Measurements from ENCODE around the gene SLC23A1.
"Not testable (repeated sequence)": the region's sequence is repeated elsewhere in the genome, so short reads cannot be mapped to it uniquely, and the experiment has no call there.

Gene SLC23A1

GRCh38 chr5:139389701-139390638 lies 6.9 kb upstream of the SLC23A1 start, which contains the start of gene MZB1:
Gene MZB1 (minus strand): TSS chr5:139389913. CDS start chr5:139389856, 57 bp downstream.
- H3K4me3 Mint-ChIP-seq, result peak within 1 kb of the TSS; percentile 98
- peaks cover 54% of the 10 kb centered on the region for H3K4me1 Mint-ChIP-seq (ENCODE audit: low read depth)
- no peaks in the 10 kb centered on the region for H3K9me3 Mint-ChIP-seq
- H3K27ac Mint-ChIP-seq, result peak within 1 kb of the TSS; percentile 100
- H3K36me3 Mint-ChIP-seq (ENCODE audit: low read depth), result peaks cover 16% of the 10 kb centered on the region
- H3K27me3 Mint-ChIP-seq (ENCODE audit: low read depth), result no peaks in the 10 kb centered on the region

DNA sequence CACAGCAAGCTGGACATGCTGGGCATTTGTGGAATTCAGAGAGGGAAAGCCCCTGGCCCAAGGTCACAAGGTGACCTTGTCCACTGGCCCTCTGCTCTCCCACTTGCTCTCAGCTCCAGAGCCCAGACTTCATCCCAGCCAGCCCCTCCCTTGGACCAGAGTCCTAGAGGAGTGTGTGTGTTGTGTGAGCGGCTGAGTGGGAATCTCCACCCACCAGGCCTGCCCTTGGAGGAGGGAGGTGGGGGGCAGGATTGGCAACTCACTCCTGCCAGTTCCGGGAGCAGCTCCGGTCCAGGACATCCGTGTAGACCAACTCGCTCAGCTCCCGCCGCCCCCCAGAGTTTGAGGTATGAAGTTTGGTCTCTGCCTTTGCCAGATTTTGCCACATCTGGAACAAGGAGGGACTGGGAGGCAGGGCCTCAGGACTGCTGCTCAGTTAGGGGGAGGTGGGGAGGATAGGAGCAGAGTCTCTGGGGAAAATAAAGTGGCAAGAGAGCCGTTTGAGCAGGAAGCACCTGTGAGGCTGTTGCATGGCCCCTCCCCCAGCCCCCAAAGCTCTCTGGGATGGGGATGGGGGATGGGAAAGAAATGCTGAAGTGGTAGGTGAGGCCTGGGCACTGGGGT lies 5.2 kb upstream of the SLC23A1 start:
- Mint-ChIP-seq H3K9me3 (no peaks in the 10 kb centered on the region), H3K27me3 (ENCODE audit: low read depth) (no peaks in the 10 kb centered on the region), H3K4me3 (peak overlapping the region; percentile 98), H3K4me1 (ENCODE audit: low read depth) (peaks cover 60% of the 10 kb centered on the region), H3K36me3 (ENCODE audit: low read depth) (peaks cover 16% of the 10 kb centered on the region), H3K27ac (peak overlapping the region; percentile 74)

DNA sequence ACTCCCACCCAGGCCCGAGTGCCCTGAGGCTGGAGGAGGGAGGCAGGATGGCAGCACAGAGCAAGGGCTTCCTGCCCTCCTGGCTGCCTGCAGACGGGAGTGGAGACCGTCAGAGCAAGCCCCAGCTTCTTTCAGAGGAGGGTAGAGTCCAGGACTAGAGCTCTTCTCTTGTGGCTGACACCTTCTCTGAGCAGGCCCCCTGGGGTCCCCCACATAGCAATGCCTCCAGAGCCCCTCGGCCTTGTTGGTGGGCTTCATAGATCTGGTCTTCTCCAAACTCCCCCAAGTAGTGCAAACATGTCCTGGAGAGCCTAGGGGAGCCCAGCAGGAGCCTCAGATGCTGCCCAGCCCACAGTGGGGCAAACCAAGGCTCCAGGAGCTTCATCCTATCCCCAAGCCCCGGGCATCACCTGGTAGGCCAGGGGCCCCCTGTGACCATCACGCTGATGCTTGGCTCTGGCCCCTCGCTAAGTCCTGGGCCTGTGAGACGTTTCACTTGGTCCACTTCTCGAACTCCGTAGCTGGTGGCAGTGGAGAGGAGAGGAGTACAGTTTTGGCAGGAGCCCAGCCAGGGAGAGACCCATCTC lies 4.6 kb upstream of the SLC23A1 start:
- Mint-ChIP-seq H3K27ac (peak overlapping the region; percentile 74), H3K9me3 (no peaks in the 10 kb centered on the region), H3K4me3 (peak overlapping the region; percentile 98), H3K4me1 (ENCODE audit: low read depth) (peaks cover 60% of the 10 kb centered on the region), H3K27me3 (ENCODE audit: low read depth) (no peaks in the 10 kb centered on the region), H3K36me3 (ENCODE audit: low read depth) (peaks cover 15% of the 10 kb centered on the region)

DNA sequence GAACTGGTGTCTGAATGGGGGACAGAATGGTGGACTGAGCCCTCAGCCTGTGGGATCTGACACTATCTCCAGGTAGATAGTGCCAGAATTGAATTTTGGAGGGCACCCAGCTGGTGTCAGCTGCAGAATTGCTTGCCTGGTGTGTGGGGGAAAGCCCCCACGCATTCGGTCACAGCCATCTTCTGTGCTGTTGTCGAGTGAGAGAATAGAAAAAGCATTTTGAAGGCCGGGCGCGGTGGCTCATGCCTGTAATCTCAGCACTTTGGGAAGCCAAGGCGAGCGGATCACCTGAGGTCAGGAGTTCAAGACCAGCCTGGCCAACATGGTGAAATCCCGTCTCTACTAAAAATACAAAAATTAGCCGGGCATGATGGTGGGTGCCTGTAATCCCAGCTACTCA lies 3.9 kb upstream of the SLC23A1 start:
- Mint-ChIP-seq H3K36me3 (ENCODE audit: low read depth) (peaks cover 14% of the 10 kb centered on the region), H3K27ac (peak overlapping the region; percentile 98), H3K4me1 (ENCODE audit: low read depth) (peaks cover 60% of the 10 kb centered on the region)
- not testable (repeated sequence) for H3K9me3 Mint-ChIP-seq; H3K27me3 Mint-ChIP-seq (ENCODE audit: low read depth); H3K4me3 Mint-ChIP-seq

GRCh38 chr5:139386050-139386438 lies 2.9 kb upstream of the SLC23A1 start:
- Mint-ChIP-seq H3K9me3 (no peaks in the 10 kb centered on the region), H3K36me3 (ENCODE audit: low read depth) (peaks cover 11% of the 10 kb centered on the region), H3K27ac (peak overlapping the region; percentile 98), H3K4me3 (no peak overlapping the region), H3K27me3 (ENCODE audit: low read depth) (no peaks in the 10 kb centered on the region), H3K4me1 (ENCODE audit: low read depth) (peaks cover 51% of the 10 kb centered on the region)

DNA sequence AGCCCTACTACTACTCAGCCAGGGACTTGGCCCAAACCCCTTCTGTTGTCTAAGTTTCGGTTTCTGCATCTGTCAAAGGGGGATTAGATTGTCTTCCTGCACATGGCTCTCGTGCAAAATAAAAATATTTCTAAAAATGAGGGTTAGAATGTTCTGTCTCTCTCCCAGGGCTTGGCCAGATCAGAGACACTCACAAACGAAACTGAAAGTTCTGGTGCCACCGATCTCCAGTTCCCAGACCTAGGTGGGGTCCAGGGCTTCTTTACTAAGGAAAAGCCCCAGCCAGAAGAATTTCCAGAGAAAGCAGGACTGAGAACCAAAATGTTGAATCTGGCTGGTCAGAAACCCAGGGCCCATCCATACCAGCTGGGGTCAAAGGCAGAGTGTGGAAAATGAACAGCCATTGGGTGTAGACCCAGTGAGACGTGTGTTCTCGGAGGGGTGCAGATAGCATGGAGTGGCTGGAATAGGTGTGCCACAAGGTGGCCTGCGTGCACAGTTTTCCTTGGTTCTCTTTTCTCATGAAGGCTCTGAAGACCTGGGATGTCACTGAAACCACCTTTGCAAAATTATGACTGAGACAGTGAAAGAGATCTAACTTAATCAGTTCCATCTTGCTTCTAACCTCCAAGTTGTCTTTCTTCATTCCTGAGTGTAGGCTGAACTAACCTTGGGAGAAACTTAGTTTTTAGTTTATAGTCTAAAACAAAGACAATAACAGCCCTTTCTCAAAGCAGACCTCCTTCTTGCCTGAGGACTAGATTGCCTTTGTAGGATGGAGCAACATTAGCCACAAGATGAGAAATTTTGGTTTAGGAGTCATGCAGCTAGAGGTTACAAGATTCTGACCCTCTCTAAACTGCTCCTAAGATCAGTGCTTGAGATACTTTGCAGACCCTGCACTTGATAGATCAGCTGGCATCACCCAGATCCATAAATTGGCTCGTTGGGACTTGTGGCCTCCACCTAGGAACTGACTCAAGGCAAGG lies 2.3 kb upstream of the SLC23A1 start:
- Mint-ChIP-seq H3K27me3 (ENCODE audit: low read depth) (no peaks in the 10 kb centered on the region), H3K9me3 (no peaks in the 10 kb centered on the region), H3K4me3 (peak overlapping the region; percentile 82), H3K4me1 (ENCODE audit: low read depth) (peaks cover 45% of the 10 kb centered on the region), H3K36me3 (ENCODE audit: low read depth) (peaks cover 8% of the 10 kb centered on the region), H3K27ac (peak overlapping the region; percentile 98)

DNA sequence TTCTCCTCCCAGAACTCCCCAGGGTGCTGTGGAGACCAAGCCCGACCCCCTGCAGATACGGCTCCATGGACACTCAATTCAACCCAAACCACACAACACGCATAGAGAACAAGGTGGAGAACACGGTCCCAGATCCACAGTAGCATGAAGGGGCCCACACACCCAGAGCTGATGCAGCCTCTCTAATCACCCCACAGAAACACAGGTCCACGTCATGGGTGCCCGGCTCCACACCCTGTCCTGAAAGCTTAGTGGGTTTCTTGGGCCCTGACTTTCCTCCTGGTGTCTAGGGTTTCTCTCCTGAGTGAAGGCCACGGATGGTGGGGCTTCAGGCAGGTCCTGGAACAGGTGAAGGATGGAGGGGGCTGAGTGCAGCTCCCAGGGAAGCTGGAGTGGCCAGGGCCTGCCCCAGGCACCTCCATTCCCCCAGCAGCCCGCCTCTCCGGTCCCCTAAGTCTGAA lies 1.5 kb upstream of the SLC23A1 start:
- H3K9me3 Mint-ChIP-seq, result no peaks in the 10 kb centered on the region
- H3K27me3 Mint-ChIP-seq (ENCODE audit: low read depth), result no peaks in the 10 kb centered on the region
- H3K4me1 Mint-ChIP-seq (ENCODE audit: low read depth), result peaks cover 38% of the 10 kb centered on the region
- peaks cover 7% of the 10 kb centered on the region for H3K36me3 Mint-ChIP-seq (ENCODE audit: low read depth)
- H3K4me3 Mint-ChIP-seq, result peak overlapping the region; percentile 82
- H3K27ac Mint-ChIP-seq, result peak overlapping the region; percentile 98

DNA sequence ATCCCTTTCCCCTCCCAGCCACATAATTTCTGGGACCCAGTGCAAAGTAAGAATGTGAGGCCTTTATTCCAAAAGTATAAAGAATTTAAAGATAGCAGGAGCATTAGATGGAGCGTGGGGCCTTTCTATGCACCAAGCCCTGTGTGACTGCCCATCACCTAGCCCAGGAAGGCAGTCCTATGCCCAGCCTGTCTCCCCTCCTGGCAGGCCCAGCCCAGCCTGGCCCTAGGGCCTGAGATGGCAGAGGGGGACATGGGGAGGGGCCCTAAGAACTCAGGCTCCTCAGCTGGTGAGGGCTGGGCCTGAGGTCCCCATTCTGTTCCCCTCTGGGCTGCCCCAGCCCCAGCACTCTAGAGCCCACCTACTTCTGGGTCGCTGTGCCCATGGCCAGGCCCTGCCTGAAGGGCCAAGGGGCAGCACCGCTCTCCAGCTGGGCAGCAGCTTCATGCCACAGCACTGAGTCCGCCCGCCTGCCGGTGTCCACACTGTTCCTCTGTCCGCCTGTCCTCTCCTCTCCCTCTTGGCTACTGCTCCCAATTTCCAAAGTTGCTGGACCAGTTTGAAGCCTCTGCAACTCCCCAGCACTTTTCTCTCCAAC lies 995 bp upstream of the SLC23A1 start:
- Mint-ChIP-seq H3K9me3 (no peaks in the 10 kb centered on the region), H3K36me3 (ENCODE audit: low read depth) (peaks cover 2% of the 10 kb centered on the region), H3K27me3 (ENCODE audit: low read depth) (no peaks in the 10 kb centered on the region), H3K4me1 (ENCODE audit: low read depth) (peaks cover 35% of the 10 kb centered on the region), H3K4me3 (peak overlapping the region; percentile 82), H3K27ac (peak overlapping the region; percentile 98)

GRCh38 chr5:139382807-139383206 lies 290 bp downstream of the SLC23A1 start:
- no peaks in the 10 kb centered on the region for H3K27me3 Mint-ChIP-seq (ENCODE audit: low read depth)
- no peak overlapping the region for H3K27ac Mint-ChIP-seq
- H3K9me3 Mint-ChIP-seq, result no peaks in the 10 kb centered on the region
- peaks cover 32% of the 10 kb centered on the region for H3K4me1 Mint-ChIP-seq (ENCODE audit: low read depth)
- H3K4me3 Mint-ChIP-seq, result no peak overlapping the region
- peaks cover 2% of the 10 kb centered on the region for H3K36me3 Mint-ChIP-seq (ENCODE audit: low read depth)

DNA sequence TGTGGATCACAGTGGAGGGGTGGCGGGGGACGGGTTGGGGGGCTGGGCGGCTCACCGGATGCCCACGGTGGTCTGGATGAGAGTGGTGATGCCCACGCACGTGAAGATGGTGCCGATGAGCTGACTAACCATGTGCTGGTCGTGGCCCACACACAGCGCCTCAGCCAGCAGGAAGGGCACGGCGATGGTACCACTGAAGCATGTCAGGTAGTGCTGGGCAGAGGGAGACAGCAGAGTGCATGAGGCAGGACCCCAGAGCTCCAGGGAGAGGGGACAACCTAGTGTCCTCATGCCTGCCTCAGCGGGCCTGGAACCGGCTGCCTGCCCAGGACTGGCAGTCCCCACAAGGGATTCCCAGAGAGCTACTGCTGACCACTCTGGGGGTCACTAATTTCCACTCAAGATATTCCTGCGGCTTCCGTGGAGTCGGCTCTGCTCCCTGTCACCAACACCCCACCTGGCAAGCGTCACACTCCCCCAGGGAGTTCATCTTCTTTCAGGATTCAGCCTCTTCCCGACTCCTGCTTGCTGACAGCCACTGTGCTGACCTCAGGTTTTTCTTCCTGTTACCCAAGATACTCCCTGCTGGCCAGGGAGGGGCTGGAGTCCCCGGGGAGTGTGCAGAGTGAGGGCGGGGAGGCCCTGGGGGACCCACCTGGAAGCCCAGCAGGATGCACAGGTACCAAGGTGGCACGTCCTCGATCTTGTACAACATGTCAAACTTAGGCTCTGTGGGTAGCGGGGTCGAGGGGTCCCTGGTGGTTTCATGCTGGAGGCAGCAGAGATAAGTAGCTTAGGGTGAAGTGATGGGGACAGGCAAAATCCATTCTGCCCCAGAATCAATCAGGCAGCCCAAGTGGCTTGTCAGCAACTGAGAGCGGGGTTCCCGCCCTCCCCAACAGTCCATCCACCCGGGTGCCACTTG lies 998 bp downstream of the SLC23A1 start:
- Mint-ChIP-seq H3K4me1 (ENCODE audit: low read depth) (peaks cover 31% of the 10 kb centered on the region), H3K4me3 (no peak overlapping the region), H3K27ac (no peak overlapping the region), H3K27me3 (ENCODE audit: low read depth) (no peaks in the 10 kb centered on the region), H3K9me3 (no peaks in the 10 kb centered on the region), H3K36me3 (ENCODE audit: low read depth) (peaks cover 5% of the 10 kb centered on the region)

- H3K9me3 Mint-ChIP-seq, result no peaks in the 10 kb centered on the region
- H3K4me1 Mint-ChIP-seq (ENCODE audit: low read depth), result peaks cover 11% of the 10 kb centered on the region
- H3K36me3 Mint-ChIP-seq (ENCODE audit: low read depth), result peaks cover 7% of the 10 kb centered on the region
- H3K27ac Mint-ChIP-seq, result peak overlapping the region; percentile 50
- no peak overlapping the region for H3K4me3 Mint-ChIP-seq
- no peaks in the 10 kb centered on the region for H3K27me3 Mint-ChIP-seq (ENCODE audit: low read depth)
Measured at GRCh38 chr5:139379626-139380449, 3.3 kb downstream of the SLC23A1 start.

DNA sequence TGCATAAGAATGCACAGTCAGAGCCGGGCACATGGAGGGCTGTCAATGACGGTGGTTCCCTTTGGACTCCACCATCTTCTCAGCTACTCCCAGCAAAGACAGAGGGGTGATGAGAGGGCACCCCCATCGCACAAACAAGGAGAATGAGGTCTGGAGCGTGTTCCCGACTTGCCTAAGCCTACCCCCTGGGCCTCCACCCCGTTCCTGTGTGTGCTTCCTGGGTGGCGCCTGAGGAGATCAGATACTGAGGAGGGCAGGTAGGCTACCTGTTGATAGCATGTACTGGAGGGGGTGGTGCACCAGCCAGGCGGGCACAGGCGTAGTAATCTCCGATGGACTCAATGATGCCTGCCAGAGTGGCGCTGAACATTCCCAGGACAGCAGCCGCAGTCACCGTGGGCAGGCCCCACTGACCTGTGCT lies 4.1 kb downstream of the SLC23A1 start:
- Mint-ChIP-seq H3K27me3 (ENCODE audit: low read depth) (no peaks in the 10 kb centered on the region), H3K4me1 (ENCODE audit: low read depth) (peaks cover 7% of the 10 kb centered on the region), H3K9me3 (no peaks in the 10 kb centered on the region), H3K36me3 (ENCODE audit: low read depth) (peaks cover 7% of the 10 kb centered on the region), H3K4me3 (no peak overlapping the region), H3K27ac (peak overlapping the region; percentile 38)

Measured in T-helper 1 cell treated with Interleukin-12 subunit alpha and Interleukin-12 subunit beta and Interleukin-4 antibody, amounts not matched to agents 30 μg/mL and 1 μg/mL, for 36 hours (primary cell).